Activated CD8-positive, alpha-beta T cell treated with anti-CD3 and anti-CD28 coated beads for 36 hours (primary cell): ENCODE results near the gene GRIA3. TPM values are rescaled to one million over a fixed set of nuclear protein-coding genes. Genes with fewer than 3 reads are reported as not detected.

Experiments
- ATAC-seq: fragments of 200-7000 bp; cut with Tn5 transposase; one replicate; pipeline ENCODE4 v1.10.0; 2021; ENCODE audit warnings: mild to moderate bottlenecking, moderate library complexity
- CTCF ChIA-PET: fragments of 350-600 bp; sonication (Branson Sonifier 250); formaldehyde crosslinking; loops from one replicate; lab custom pipeline; 2021; ENCODE audit warnings: antibody characterized with exemption; lab: Charles Lee
- POLR2A ChIA-PET: fragments of 350-600 bp; sonication (Branson Sonifier 250); formaldehyde crosslinking; loops from one replicate; lab custom pipeline; 2021; ENCODE audit warnings: antibody characterized with exemption; lab: Charles Lee
- DNase-seq: peaks from one replicate; pipeline ENCODE4 v3.0.0-alpha.2; 2020
- H3K27ac Mint-ChIP-seq: one replicate; pipeline ENCODE4 v1.8.0; 2021; ENCODE audit warnings: mild to moderate bottlenecking, mixed read lengths
- H3K27me3 Mint-ChIP-seq: one replicate; pipeline ENCODE4 v1.8.0; 2021; ENCODE audit warnings: mixed read lengths
- H3K36me3 Mint-ChIP-seq: one replicate; pipeline ENCODE4 v1.8.0; 2021; ENCODE audit warnings: low read depth, mixed read lengths
- H3K4me1 Mint-ChIP-seq: one replicate; pipeline ENCODE4 v1.8.0; 2021; ENCODE audit warnings: low read depth, mixed read lengths
- H3K4me3 Mint-ChIP-seq: one replicate; pipeline ENCODE4 v1.8.0; 2021; ENCODE audit warnings: mild to moderate bottlenecking, moderate library complexity, mixed read lengths
- H3K9me3 Mint-ChIP-seq: one replicate; pipeline ENCODE4 v1.8.0; 2021; ENCODE audit warnings: mixed read lengths
- CTCF ChIP-seq: fragments of 200-600 bp; IDR thresholded peaks from one replicate; pipeline ENCODE4 v1.8.0; 2022; ENCODE audit warnings: antibody characterized with exemption, mild to moderate bottlenecking
- intact Hi-C: fragments of 100-400 bp; cut with micrococcal nuclease; formaldehyde crosslinking; loops from one replicate; pipeline ENCODE4 v1.10.0; 2022
- total RNA-seq, 2 experiments: library from RNA; stranded (reverse); gene quantifications; one replicate each; pipeline ENCODE4 v1.2.3, GENCODE V29; 2021

Gene GRIA3
- total RNA-seq, 2 experiments from 2014 or later: not detected

GRCh38 chrX:123181233-123181914 lies 2.7 kb upstream of the GRIA3 start:
- H3K4me1 Mint-ChIP-seq: peaks cover 5% of the 10 kb centered on the region
- no peak for TF ChIP-seq CTCF
- DNase-seq (no peak), ATAC-seq (no peak)
- ChIA-PET CTCF (no interaction called here), POLR2A (no interaction called here)
- H3K4me3 Mint-ChIP-seq: no peak overlapping the region
- H3K36me3 Mint-ChIP-seq: no peaks in the 10 kb centered on the region
- peaks cover 22% of the 10 kb centered on the region for H3K27me3 Mint-ChIP-seq
- no peaks in the 10 kb centered on the region for H3K9me3 Mint-ChIP-seq
- intact Hi-C loops: no loop called here
- H3K27ac Mint-ChIP-seq: no peak overlapping the region

- H3K27ac Mint-ChIP-seq: no peak overlapping the region
- intact Hi-C loops: no loop called here
- TF ChIP-seq CTCF: no peak
- H3K27me3 Mint-ChIP-seq: peaks cover 26% of the 10 kb centered on the region
- no peaks in the 10 kb centered on the region for H3K9me3 Mint-ChIP-seq
- CTCF ChIA-PET: no interaction called here
- no peak for ATAC-seq
- peaks cover 5% of the 10 kb centered on the region for H3K4me1 Mint-ChIP-seq
- H3K4me3 Mint-ChIP-seq: no peak overlapping the region
- POLR2A ChIA-PET: no interaction called here
- DNase-seq: no peak
- H3K36me3 Mint-ChIP-seq: no peaks in the 10 kb centered on the region
These were observed 793 bp downstream of the GRIA3 start for GRCh38 chrX:123184866-123185276.

- POLR2A ChIA-PET: no interaction called here
- Mint-ChIP-seq H3K36me3 (no peaks in the 10 kb centered on the region), H3K27ac (no peak overlapping the region), H3K9me3 (no peaks in the 10 kb centered on the region), H3K4me3 (no peak overlapping the region), H3K27me3 (peaks cover 26% of the 10 kb centered on the region), H3K4me1 (peaks cover 5% of the 10 kb centered on the region)
- CTCF ChIA-PET: no interaction called here
- intact Hi-C loops: no loop called here
- DNase-seq: no peak
- ATAC-seq: no peak
- no peak for TF ChIP-seq CTCF
These were observed 1.6 kb downstream of the GRIA3 start for GRCh38 chrX:123185721-123186120.

- Mint-ChIP-seq H3K4me3 (no peak overlapping the region), H3K27me3 (peaks cover 26% of the 10 kb centered on the region), H3K4me1 (peaks cover 5% of the 10 kb centered on the region), H3K9me3 (no peaks in the 10 kb centered on the region), H3K36me3 (no peaks in the 10 kb centered on the region), H3K27ac (no peak overlapping the region)
- CTCF ChIA-PET: no interaction called here
- POLR2A ChIA-PET: no interaction called here
- intact Hi-C loops: no loop called here
- ATAC-seq (no peak), DNase-seq (no peak)
- no peak for TF ChIP-seq CTCF
These were observed 2.7 kb downstream of the GRIA3 start for GRCh38 chrX:123186801-123187200.

- POLR2A ChIA-PET: no interaction called here
- Mint-ChIP-seq H3K4me3 (no peak overlapping the region), H3K36me3 (no peaks in the 10 kb centered on the region), H3K27me3 (peaks cover 23% of the 10 kb centered on the region), H3K4me1 (peaks cover 5% of the 10 kb centered on the region), H3K27ac (no peak overlapping the region), H3K9me3 (no peaks in the 10 kb centered on the region)
- intact Hi-C loops: no loop called here
- TF ChIP-seq CTCF: no peak
- CTCF ChIA-PET: no interaction called here
- DNase-seq (no peak), ATAC-seq (no peak)
These were observed 4.0 kb downstream of the GRIA3 start for GRCh38 chrX:123188081-123188480.
